ENCODE results near the gene CHMP4B. TPM values are rescaled to one million over a fixed set of nuclear protein-coding genes. Genes with fewer than 3 reads are reported as not detected.

The CHMP4B gene
- total and polyA plus RNA-seq, 4 donors: 91.6 to 162 (median 120) TPM

GRCh38 chr20:33796263-33796906, 14.8 kb upstream of the CHMP4B start:
- 53 to 75% methylated on average over 9 of the region's 9 CpGs for WGBS, 2 donors
- ATAC-seq (ENCODE audit: insufficient read depth, low FRiP score) (no peak), DNase-seq (peak; percentile 61 to 80 (median 68))
- peaks cover 0 to under 1% (median 0%) of the 10 kb centered on the region in 4 donors for H3K36me3 ChIP-seq (ENCODE audit: control insufficient read depth in 4 of 4, insufficient read depth in 4 of 4, low read length in 4 of 4)
- peaks cover 0 to 11% (median 7%) of the 10 kb centered on the region in 5 donors for H3K4me1 ChIP-seq (ENCODE audit: control insufficient read depth in 5 of 5, insufficient read depth in 5 of 5, low read length in 5 of 5)
- no peaks in the 10 kb centered on the region for H3K27me3 ChIP-seq (ENCODE audit: control insufficient read depth in 3 of 3, insufficient read depth in 3 of 3, low read length in 2 of 3)
- H3K27ac ChIP-seq (ENCODE audit: low read depth in 1 of 2, low read length in 1 of 2): peak overlapping the region in 1 of 2 donors; percentile 43
- H3K9ac ChIP-seq (ENCODE audit: insufficient read depth in 1 of 2, low read length in 2 of 2): no peak overlapping the region
- TF ChIP-seq CTCF (IDR thresholded peaks at IDR 0.05; ENCODE audit: control extremely low read depth, extremely low read depth): no peak
- H3K4me3 ChIP-seq: no peak overlapping the region
- no peaks in the 10 kb centered on the region for H3K9me3 ChIP-seq (ENCODE audit: control insufficient read depth in 4 of 4, insufficient read depth in 3 of 4, low read length in 3 of 4)

- peak overlapping the region in 1 of 2 donors; percentile 43 for H3K27ac ChIP-seq (ENCODE audit: low read depth in 1 of 2, low read length in 1 of 2)
- no peak for TF ChIP-seq CTCF (IDR thresholded peaks at IDR 0.05; ENCODE audit: control extremely low read depth, extremely low read depth)
- H3K9me3 ChIP-seq (ENCODE audit: control insufficient read depth in 4 of 4, insufficient read depth in 3 of 4, low read length in 3 of 4): no peaks in the 10 kb centered on the region
- DNase-seq (no peak), ATAC-seq (ENCODE audit: insufficient read depth, low FRiP score) (no peak)
- no peaks in the 10 kb centered on the region for H3K36me3 ChIP-seq (ENCODE audit: control insufficient read depth in 4 of 4, insufficient read depth in 4 of 4, low read length in 4 of 4)
- no peak overlapping the region for H3K4me3 ChIP-seq
- no peak overlapping the region for H3K9ac ChIP-seq (ENCODE audit: insufficient read depth in 1 of 2, low read length in 2 of 2)
- peaks cover 0 to 11% (median 7%) of the 10 kb centered on the region in 5 donors for H3K4me1 ChIP-seq (ENCODE audit: control insufficient read depth in 5 of 5, insufficient read depth in 5 of 5, low read length in 5 of 5)
- no peaks in the 10 kb centered on the region for H3K27me3 ChIP-seq (ENCODE audit: control insufficient read depth in 3 of 3, insufficient read depth in 3 of 3, low read length in 2 of 3)
- 79 to 89% methylated on average over 5 of the region's 5 CpGs for WGBS, 2 donors
These were observed 14.1 kb upstream of the CHMP4B start for GRCh38 chr20:33796907-33797544.

GRCh38 chr20:33798444-33798843, 12.7 kb upstream of the CHMP4B start:
- H3K27ac ChIP-seq (ENCODE audit: low read depth in 1 of 2, low read length in 1 of 2): no peak overlapping the region
- no peaks in the 10 kb centered on the region for H3K36me3 ChIP-seq (ENCODE audit: control insufficient read depth in 4 of 4, insufficient read depth in 4 of 4, low read length in 4 of 4)
- TF ChIP-seq CTCF (IDR thresholded peaks at IDR 0.05; ENCODE audit: control extremely low read depth, extremely low read depth): no peak
- ATAC-seq (ENCODE audit: insufficient read depth, low FRiP score): no peak
- DNase-seq: no peak
- H3K27me3 ChIP-seq (ENCODE audit: control insufficient read depth in 3 of 3, insufficient read depth in 3 of 3, low read length in 2 of 3): no peaks in the 10 kb centered on the region
- H3K9ac ChIP-seq (ENCODE audit: insufficient read depth in 1 of 2, low read length in 2 of 2): no peak overlapping the region
- H3K4me1 ChIP-seq (ENCODE audit: control insufficient read depth in 5 of 5, insufficient read depth in 5 of 5, low read length in 5 of 5): peaks cover 0 to 9% (median 2%) of the 10 kb centered on the region in 5 donors
- 83 to 98% methylated on average over 4 of the region's 4 CpGs for WGBS, 2 donors
- no peak overlapping the region for H3K4me3 ChIP-seq
- no peaks in the 10 kb centered on the region for H3K9me3 ChIP-seq (ENCODE audit: control insufficient read depth in 4 of 4, insufficient read depth in 3 of 4, low read length in 3 of 4)
